ENCODE data around the gene ST6GALNAC2.
"Not testable (repeated sequence)": the region's sequence is repeated elsewhere in the genome, so short reads cannot be mapped to it uniquely, and the experiment has no call there.

- TF ChIP-seq CTCF, POLR2A, EP300 (IDR thresholded peaks at IDR 0.05): not testable (repeated sequence)
These were observed 64.0 kb downstream of the ST6GALNAC2 start for GRCh38 chr17:76521683-76522082.

All from tibial nerve (tissue), 4 donors.